Spleen (tissue), 7 donors: Measurements from ENCODE around the gene NDUFB7.

ENCODE experiments used
- POLR2A ChIP-seq, 3 donors: fragments of 450-650 bp; IDR thresholded peaks; one replicate each; pipeline ENCODE4 v1.5.1; 2017; ENCODE audit warnings: antibody characterized with exemption in 3 of 3, mild to moderate bottlenecking in 1 of 3
- TF ChIP-seq, protein P1 (sequence below), 11 experiments: fragments of 200-600 bp in 7 of 11; fragments of 450-650 bp in 4 of 11; sonication (generic) in 4 of 11; IDR thresholded peaks in 8 of 11; conservative IDR thresholded peaks in 3 of 11; 1 replicate in 7 of 11; 2 replicates in 4 of 11; pipeline versions ENCODE4 v1.4.0 to v1.8.0; 2016 to 2021; ENCODE audit warnings: antibody characterized with exemption in 11 of 11, inconsistent platforms in 4 of 11, mild to moderate bottlenecking in 1 of 11
- donor health status: DM: no; HTN: no; CAD: no; lungs with moderate emphysema.
- donor health status: DM: no; HTN: no; CAD: no.
- donor health status: DM: no; HTN: no; CAD: no.

DNA sequence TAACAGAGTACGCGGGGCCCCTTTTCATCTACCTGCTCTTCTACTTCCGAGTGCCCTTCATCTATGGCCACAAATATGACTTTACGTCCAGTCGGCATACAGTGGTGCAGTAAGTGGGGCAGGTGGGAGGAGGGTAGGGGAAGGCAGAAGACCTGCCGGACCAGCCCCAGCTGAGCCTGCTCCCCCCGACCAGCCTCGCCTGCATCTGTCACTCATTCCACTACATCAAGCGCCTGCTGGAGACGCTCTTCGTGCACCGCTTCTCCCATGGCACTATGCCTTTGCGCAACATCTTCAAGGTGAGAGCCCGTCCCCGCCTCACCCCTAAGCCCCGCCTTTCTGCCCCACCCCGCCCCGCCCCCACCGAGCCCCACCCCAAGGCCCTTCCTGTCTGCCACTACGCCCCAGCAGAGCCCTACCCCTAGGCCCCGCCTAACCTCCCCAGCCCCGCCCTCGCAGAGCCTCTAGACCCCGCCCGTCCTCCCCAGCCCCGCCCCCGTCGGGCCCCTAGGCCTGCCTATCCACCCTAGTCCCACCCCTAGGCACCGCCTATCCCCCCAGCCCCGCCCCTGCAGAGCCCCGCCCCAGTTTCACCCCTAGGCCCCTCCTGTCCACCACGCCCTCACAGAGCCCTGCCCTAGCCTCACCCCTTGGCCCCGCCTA lies 7.7 kb downstream of the NDUFB7 start:
- TF ChIP-seq POLR2A (IDR thresholded peaks at IDR 0.05), result no peak
- TF ChIP-seq, protein P1, sequence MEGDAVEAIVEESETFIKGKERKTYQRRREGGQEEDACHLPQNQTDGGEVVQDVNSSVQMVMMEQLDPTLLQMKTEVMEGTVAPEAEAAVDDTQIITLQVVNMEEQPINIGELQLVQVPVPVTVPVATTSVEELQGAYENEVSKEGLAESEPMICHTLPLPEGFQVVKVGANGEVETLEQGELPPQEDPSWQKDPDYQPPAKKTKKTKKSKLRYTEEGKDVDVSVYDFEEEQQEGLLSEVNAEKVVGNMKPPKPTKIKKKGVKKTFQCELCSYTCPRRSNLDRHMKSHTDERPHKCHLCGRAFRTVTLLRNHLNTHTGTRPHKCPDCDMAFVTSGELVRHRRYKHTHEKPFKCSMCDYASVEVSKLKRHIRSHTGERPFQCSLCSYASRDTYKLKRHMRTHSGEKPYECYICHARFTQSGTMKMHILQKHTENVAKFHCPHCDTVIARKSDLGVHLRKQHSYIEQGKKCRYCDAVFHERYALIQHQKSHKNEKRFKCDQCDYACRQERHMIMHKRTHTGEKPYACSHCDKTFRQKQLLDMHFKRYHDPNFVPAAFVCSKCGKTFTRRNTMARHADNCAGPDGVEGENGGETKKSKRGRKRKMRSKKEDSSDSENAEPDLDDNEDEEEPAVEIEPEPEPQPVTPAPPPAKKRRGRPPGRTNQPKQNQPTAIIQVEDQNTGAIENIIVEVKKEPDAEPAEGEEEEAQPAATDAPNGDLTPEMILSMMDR (IDR thresholded peaks at IDR 0.05 in 8 of 11, conservative IDR thresholded peaks at IDR 0.05 in 3 of 11), result no peak
